Urinary bladder (tissue), 4 donors: ENCODE data around the gene KCNMA1. TPM values are rescaled to one million over a fixed set of nuclear protein-coding genes. Genes with fewer than 3 reads are reported as not detected.

ENCODE experiments used
- DNase-seq: peaks from one replicate; pipeline ENCODE4 v3.0.0-alpha.2; 2015; ENCODE audit errors: extremely low spot score
- H3K27ac ChIP-seq: one replicate; pipeline ENCODE4 v1.5.1; 2013; ENCODE audit warnings: low read depth, mild to moderate bottlenecking, moderate library complexity
- H3K36me3 ChIP-seq: one replicate; pipeline ENCODE4 v1.6.1; 2013; ENCODE audit warnings: mild to moderate bottlenecking, moderate library complexity; ENCODE audit not compliant: insufficient read depth
- H3K4me1 ChIP-seq: one replicate; pipeline ENCODE4 v1.6.1; 2013; ENCODE audit warnings: mild to moderate bottlenecking, moderate library complexity; ENCODE audit not compliant: insufficient read depth
- H3K4me3 ChIP-seq: one replicate; pipeline ENCODE4 v1.5.1; 2013; ENCODE audit warnings: low read depth, low read length
- WGBS: extraction: QIAGEN DNeasy Blood & Tissue Kit; methylation state at CpG from one replicate; pipeline ENCODE4 v1.1.7; 2013; 5-methylcytosine and 5-hydroxymethylcytosine counted together
- polyA plus RNA-seq: library from polyadenylated mRNA; stranded (reverse); fragments of 200-250 nt; gene quantifications from one replicate; pipeline ENCODE4 v1.2.3, GENCODE V29; 2013
- total RNA-seq: library from RNA; depleted of rRNA; stranded (reverse); fragments of >200 nt; gene quantifications from one replicate; pipeline ENCODE4 v1.2.3, GENCODE V29; 2014
- donor health status: healthy with polysubstance abuse.
- donor health status: healthy.

The KCNMA1 gene
- total and polyA plus RNA-seq, 2 donors: 105 to 107 TPM

DNA sequence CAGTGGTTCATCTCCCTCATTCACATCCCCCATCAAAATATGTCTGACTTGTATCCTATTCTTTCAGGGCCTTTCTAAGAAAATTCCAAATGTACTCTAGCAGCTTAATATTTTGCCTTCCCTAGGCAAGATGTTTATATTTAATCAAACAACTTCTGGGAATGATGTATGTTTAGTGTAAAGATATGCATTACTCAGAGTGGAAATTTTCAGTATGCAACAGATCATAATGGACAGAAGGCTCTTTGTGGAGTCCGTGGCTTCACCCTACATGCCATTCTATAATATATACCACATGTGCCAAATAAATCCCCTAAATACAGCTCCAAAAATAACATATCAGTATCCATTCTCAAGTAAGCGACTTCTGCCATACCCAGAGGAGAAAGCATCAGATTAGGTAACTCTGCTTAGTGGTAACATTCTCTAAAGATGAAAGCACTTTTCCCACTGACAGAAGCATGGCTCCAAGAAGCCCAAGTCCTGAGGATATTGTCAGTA lies 316.6 kb downstream of the KCNMA1 start:
- no peak for DNase-seq
- 32% methylated on average over 2 of the region's 2 CpGs for WGBS
- Histone ChIP-seq H3K36me3 (no peaks in the 10 kb centered on the region), H3K4me1 (no peaks in the 10 kb centered on the region), H3K27ac (no peak overlapping the region), H3K4me3 (no peak overlapping the region)

DNA sequence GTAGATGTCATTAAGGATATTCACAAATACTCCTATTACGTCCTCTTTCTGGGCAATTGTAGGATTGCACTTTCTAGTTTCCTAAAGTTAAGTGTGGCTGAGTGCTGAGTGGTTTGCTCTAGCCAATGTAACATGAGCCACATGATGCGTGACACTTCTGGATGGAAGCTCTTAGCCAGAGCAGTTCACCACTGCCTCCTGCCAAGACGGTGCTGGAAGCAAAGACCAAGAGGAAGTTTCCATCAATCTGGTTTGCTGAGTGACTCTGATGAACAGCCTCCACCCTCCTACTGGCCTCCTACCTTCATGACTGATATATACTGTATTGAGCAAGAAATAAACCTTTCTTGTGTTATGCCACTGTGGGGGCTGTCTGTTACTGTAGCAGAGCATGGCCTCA lies 318.1 kb downstream of the KCNMA1 start:
- Histone ChIP-seq H3K4me1 (no peaks in the 10 kb centered on the region), H3K36me3 (no peaks in the 10 kb centered on the region), H3K4me3 (no peak overlapping the region), H3K27ac (no peak overlapping the region)
- 69% methylated on average over 3 of the region's 3 CpGs for WGBS
- no peak for DNase-seq

DNA sequence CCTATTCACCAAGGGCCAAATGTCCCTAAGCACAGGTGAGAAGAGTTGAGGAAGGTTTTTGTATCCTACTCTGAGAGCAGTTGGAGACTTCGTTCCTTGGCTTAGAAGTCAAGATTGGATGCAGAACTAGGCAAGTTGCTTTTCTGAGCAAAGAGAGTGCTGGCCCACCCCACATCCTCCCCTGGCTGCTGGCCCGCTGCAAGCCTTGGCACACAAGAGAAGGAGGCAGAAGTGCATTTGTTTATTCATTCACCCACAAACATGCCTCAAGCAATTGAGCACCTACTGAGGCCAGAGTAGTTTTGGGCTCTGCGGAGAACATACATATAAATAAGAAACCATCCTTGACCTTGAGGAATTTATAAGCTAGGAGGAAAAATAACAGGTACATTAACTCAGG lies 318.9 kb downstream of the KCNMA1 start:
- 78% methylated on average over 3 of the region's 3 CpGs for WGBS
- Histone ChIP-seq H3K4me1 (no peaks in the 10 kb centered on the region), H3K27ac (no peak overlapping the region), H3K4me3 (no peak overlapping the region), H3K36me3 (no peaks in the 10 kb centered on the region)
- no peak for DNase-seq

DNA sequence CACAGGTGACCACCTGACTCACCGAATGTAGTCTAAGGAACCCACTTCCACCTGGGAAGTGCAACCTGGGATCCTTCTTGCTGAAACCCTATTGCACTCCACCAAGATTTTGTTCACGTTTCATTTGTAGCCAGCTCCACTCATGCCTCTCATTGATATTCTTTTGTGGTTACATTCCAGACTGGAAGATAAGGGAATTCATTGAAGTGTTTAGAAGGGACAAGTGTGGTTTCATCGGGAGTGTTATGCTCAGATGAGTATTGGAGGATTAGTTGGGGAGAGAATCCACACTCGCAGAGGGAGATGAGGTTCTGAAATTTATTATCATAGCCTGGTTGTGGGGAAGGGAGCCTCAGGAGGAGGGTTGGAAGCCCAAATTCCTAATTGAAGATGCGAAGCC lies 320.4 kb downstream of the KCNMA1 start:
- no peak overlapping the region for H3K4me3 ChIP-seq
- no peaks in the 10 kb centered on the region for H3K4me1 ChIP-seq
- DNase-seq: no peak
- H3K36me3 ChIP-seq: no peaks in the 10 kb centered on the region
- no peak overlapping the region for H3K27ac ChIP-seq
- WGBS: 66% methylated on average over 5 of the region's 5 CpGs

DNA sequence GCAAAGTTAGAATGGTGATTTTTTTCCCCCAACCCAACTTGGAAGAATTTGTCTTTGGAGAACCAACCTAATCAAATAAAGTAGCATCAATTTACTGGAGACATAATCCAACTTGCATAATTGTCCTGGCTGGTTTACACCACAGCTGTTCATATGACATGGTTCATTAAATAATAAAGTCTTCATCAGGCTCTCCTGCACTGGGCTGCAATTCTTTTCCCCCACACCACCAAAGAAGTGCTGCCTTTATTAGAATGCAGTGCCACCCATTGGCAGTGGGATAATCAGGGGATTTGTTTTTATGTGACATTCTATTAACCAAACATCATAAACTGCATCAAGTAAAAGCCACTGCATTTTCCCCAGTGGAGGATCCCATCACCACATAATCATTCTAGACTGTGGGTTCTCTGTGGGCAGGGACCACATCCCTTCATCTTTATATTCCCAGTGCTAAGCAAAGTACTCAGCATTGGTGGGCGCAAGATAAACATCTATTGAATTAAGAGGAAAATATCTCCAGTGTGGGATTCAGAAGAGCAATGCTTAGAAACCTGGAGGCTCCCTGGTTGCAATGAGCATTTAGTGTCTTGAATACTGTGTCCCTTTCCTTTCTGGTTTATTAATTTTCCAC lies 322.0 kb downstream of the KCNMA1 start:
- Histone ChIP-seq H3K4me3 (no peak overlapping the region), H3K27ac (no peak overlapping the region), H3K36me3 (no peaks in the 10 kb centered on the region), H3K4me1 (no peaks in the 10 kb centered on the region)
- no peak for DNase-seq
- WGBS: 97% methylated on average over 1 of the region's 1 CpG

DNA sequence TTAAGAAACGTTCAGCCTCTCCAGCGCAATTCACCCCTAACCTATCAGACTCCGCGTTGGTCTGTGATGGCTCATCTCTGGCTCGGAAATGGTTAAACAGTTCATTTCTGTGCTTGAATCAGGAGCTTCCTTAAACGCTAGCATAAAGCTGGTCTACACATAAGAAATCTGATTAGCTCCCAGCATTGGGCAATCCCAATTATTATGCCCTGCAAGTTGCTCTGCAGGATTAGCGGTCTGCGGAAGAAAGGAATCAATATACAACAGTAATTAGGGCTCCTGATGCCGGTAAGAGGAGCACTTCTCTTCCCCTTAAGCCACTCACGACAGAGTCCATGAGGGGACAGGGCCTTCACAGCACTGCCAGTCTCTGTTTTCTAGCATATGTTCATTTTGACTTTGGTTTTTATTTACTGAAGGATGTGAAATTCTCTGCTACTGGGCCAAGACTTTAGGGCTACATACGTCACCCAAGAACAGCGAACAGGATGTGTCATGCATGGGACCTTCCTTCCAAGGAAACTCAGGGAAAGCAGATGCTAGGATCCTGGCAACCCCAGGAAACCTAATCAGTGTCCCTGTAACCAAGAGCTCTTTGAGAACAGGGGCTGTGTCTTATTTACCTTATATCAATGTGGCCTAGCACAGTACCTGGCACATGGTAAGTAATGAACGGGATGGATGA lies 324.4 kb downstream of the KCNMA1 start:
- Histone ChIP-seq H3K4me1 (no peaks in the 10 kb centered on the region), H3K36me3 (no peaks in the 10 kb centered on the region), H3K4me3 (no peak overlapping the region), H3K27ac (no peak overlapping the region)
- 82% methylated on average over 13 of the region's 13 CpGs for WGBS
- DNase-seq: no peak

- Histone ChIP-seq H3K4me3 (no peak overlapping the region), H3K36me3 (no peaks in the 10 kb centered on the region), H3K27ac (no peak overlapping the region), H3K4me1 (no peaks in the 10 kb centered on the region)
- DNase-seq: no peak
- 61% methylated on average over 2 of the region's 2 CpGs for WGBS
These were observed 326.4 kb downstream of the KCNMA1 start for GRCh38 chr10:77311186-77311585.

- Histone ChIP-seq H3K27ac (no peak overlapping the region), H3K4me1 (no peaks in the 10 kb centered on the region), H3K36me3 (no peaks in the 10 kb centered on the region), H3K4me3 (no peak overlapping the region)
- 15% methylated on average over 6 of the region's 6 CpGs for WGBS
- no peak for DNase-seq
These were observed 327.2 kb downstream of the KCNMA1 start for GRCh38 chr10:77310288-77310840.

DNA sequence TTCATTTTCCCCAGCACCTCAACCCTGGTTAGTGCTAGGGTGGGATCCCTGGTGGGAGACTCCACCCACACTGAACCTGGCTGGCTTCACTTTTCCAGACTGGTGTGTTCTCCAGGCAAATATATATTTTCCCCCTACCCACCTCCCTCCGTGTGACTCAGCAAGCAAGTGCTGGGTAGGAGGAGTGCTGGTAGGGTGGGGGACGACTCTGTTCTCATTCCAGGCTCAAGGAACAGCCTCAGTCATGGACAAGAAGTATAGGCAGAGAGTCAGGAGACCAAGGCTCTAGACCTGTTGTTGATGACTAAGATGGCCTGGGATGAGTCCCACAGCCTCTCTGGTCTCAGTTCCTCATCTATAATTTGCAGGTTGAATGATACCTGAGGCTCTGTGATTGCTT lies 328.1 kb downstream of the KCNMA1 start:
- no peak for DNase-seq
- no peak overlapping the region for H3K4me3 ChIP-seq
- H3K27ac ChIP-seq: no peak overlapping the region
- WGBS: 50% methylated on average over 2 of the region's 2 CpGs
- no peaks in the 10 kb centered on the region for H3K36me3 ChIP-seq
- no peaks in the 10 kb centered on the region for H3K4me1 ChIP-seq

DNA sequence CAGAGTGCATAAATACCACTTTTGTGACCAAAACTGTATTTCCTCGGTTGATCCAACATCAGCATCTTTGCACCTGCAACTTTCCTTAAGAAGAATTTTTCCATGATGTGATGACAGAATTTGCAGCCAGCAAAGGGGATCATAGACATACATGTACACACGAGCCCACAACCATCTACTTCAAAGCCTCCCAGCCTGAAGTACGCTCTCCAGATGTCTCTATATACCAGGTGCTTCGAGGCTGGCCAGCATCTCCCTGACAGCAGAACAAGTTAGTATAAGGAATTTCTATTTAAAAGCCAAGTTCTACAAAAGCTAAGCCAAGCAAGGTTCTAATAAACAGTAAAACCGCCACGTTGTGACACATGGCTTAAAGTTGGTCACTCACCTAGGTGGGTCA lies 328.5 kb downstream of the KCNMA1 start:
- Histone ChIP-seq H3K27ac (no peak overlapping the region), H3K36me3 (no peaks in the 10 kb centered on the region), H3K4me3 (no peak overlapping the region), H3K4me1 (no peaks in the 10 kb centered on the region)
- WGBS: 41% methylated on average over 6 of the region's 6 CpGs
- no peak for DNase-seq

DNA sequence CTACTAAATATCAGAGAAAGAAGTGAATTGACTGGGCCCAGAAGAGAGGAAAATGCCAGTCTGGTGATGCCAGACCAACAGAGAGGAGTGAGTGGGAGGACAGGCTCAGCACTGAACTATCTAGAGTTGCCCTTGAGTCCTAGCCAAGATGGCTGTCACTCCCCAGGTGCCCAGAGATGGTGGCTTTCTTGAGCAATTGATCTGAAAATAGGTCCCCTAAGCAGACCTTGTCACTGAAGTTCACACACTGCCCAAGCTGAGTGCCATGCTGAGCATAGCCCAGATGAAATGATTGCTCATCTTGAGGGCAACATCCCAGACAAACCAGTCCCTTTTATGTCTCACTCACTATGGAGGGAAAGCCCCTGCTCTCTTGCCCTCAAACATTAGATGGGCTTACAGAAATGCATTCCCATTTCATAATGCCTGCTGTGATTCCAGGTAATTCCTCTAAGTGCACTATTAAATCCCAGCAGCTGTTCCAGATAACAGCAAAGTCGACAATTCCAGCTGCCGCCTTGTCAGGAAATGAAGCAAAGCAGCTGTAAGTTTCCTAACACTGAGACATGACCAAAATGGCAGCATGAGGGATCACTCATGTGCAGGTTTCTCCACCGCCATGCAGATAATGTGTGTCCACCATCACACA lies 329.4 kb downstream of the KCNMA1 start:
- DNase-seq: no peak
- 53% methylated on average over 3 of the region's 3 CpGs for WGBS
- Histone ChIP-seq H3K36me3 (no peaks in the 10 kb centered on the region), H3K27ac (no peak overlapping the region), H3K4me1 (no peaks in the 10 kb centered on the region), H3K4me3 (no peak overlapping the region)

GRCh38 chr10:77306666-77307065 lies 330.9 kb downstream of the KCNMA1 start:
- WGBS: 94% methylated on average over 4 of the region's 4 CpGs
- Histone ChIP-seq H3K36me3 (no peaks in the 10 kb centered on the region), H3K4me1 (no peaks in the 10 kb centered on the region), H3K27ac (no peak overlapping the region), H3K4me3 (no peak overlapping the region)
- DNase-seq: no peak

DNA sequence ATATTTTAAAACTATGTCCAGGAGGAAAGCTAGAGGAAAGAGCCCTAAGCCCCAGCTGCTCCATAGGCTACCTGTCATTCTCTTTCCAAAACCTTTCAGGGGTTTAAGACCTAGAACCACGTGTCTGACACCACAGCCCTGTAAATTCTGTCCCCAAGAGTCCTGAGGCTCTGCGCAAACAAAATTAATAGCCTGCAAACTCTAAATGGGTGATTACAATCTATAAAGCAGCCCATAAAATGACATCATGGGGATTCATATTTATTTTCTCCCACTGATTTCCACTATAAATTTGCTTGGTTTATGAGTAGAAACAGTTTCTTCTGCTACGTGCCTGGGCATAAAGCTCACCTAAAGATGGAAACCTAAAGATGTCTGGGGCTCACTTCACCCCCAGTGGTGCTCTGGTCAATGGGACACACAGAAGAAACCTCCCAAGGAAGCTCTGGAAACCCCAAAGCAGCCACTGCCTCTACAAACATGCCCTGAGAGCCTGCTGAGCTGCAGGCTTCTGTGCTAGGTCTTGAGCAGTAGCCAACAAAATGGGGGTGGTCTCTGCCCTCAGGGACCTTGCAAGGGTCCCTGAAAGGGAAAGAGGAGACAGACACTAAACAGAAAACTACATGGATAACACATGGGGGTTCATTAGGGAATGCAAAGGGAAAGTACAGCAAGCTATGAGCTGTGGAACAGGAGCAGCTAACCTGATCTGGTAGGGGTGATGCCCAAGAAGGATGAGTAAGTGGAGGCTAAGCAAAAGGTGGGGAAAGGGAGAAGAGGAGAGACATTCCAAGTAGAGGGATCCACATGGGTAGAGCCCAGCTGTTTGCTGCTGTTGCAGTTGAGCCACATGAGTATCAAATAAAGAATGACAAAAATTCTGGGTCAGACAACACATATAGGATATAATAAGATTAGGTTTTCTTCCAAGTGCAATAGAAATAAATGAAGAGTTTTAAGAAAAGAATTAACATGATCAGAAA lies 331.7 kb downstream of the KCNMA1 start:
- Histone ChIP-seq H3K4me3 (no peak overlapping the region), H3K27ac (no peak overlapping the region), H3K4me1 (no peaks in the 10 kb centered on the region), H3K36me3 (no peaks in the 10 kb centered on the region)
- DNase-seq: peak; percentile 29
- 47% methylated on average over 3 of the region's 3 CpGs for WGBS
